ENCODE data around the gene WDR45B. TPM values are rescaled to one million over a fixed set of nuclear protein-coding genes. Genes with fewer than 3 reads are reported as not detected.

The WDR45B gene
- total RNA-seq, 1 donor from 2014 or later = 41.4 TPM

- no peak for TF ChIP-seq CTCF (IDR thresholded peaks at IDR 0.05; ENCODE audit: borderline replicate concordance)
- intact Hi-C loops (cut with micrococcal nuclease) = no loop called here
- peak; percentile 54 for DNase-seq
- Histone ChIP-seq H3K9me3 (replicated peaks) (no peaks in the 10 kb centered on the region), H3K4me3 (peak overlapping the region; percentile 76), H3K4me1 (peaks cover 53% of the 10 kb centered on the region), H3K27ac (replicated peaks) (peak overlapping the region; percentile 92), H3K36me3 (peaks cover 32% of the 10 kb centered on the region), H3K27me3 (ENCODE audit: low read depth) (no peaks in the 10 kb centered on the region)
Measured at GRCh38 chr17:82592767-82593589, 55.3 kb downstream of the WDR45B start.

GRCh38 chr17:82592289-82592766, 55.9 kb downstream of the WDR45B start:
- Histone ChIP-seq H3K27ac (replicated peaks) (peak overlapping the region; percentile 92), H3K27me3 (ENCODE audit: low read depth) (no peaks in the 10 kb centered on the region), H3K4me3 (peak overlapping the region; percentile 76), H3K36me3 (peaks cover 36% of the 10 kb centered on the region), H3K4me1 (peaks cover 53% of the 10 kb centered on the region), H3K9me3 (replicated peaks) (no peaks in the 10 kb centered on the region)
- intact Hi-C loops (cut with micrococcal nuclease) = no loop called here
- TF ChIP-seq CTCF (IDR thresholded peaks at IDR 0.05; ENCODE audit: borderline replicate concordance) = no peak
- no peak for DNase-seq

GRCh38 chr17:82590881-82591539, 57.2 kb downstream of the WDR45B start:
- peaks cover 59% of the 10 kb centered on the region for H3K4me1 ChIP-seq
- no peak for DNase-seq
- TF ChIP-seq CTCF (IDR thresholded peaks at IDR 0.05; ENCODE audit: borderline replicate concordance) = no peak

GRCh38 chr17:82590216-82590615, 58.0 kb downstream of the WDR45B start:
- Histone ChIP-seq H3K4me1 (peaks cover 59% of the 10 kb centered on the region), H3K9me3 (replicated peaks) (no peaks in the 10 kb centered on the region), H3K4me3 (no peak overlapping the region), H3K36me3 (peaks cover 31% of the 10 kb centered on the region), H3K27ac (replicated peaks) (peak overlapping the region; percentile 26), H3K27me3 (ENCODE audit: low read depth) (no peaks in the 10 kb centered on the region)
- no peak for DNase-seq
- TF ChIP-seq CTCF (IDR thresholded peaks at IDR 0.05; ENCODE audit: borderline replicate concordance) = no peak
- intact Hi-C loops (cut with micrococcal nuclease) = no loop called here

More at GRCh38 chr17:82590881-82591539, 57.2 kb downstream of the WDR45B start:
- Histone ChIP-seq H3K4me3 (no peak overlapping the region), H3K27ac (replicated peaks) (peak overlapping the region; percentile 92), H3K9me3 (replicated peaks) (no peaks in the 10 kb centered on the region), H3K36me3 (peaks cover 32% of the 10 kb centered on the region), H3K27me3 (ENCODE audit: low read depth) (no peaks in the 10 kb centered on the region)
- intact Hi-C loops (cut with micrococcal nuclease) = no loop called here

GRCh38 chr17:82589851-82590180, 58.4 kb downstream of the WDR45B start:
- intact Hi-C loops (cut with micrococcal nuclease) = no loop called here
- peak overlapping the region; percentile 26 for H3K27ac ChIP-seq (replicated peaks)
- peaks cover 59% of the 10 kb centered on the region for H3K4me1 ChIP-seq

More at GRCh38 chr17:82589851-82590180, 58.4 kb downstream of the WDR45B start:
- Histone ChIP-seq H3K9me3 (replicated peaks) (no peaks in the 10 kb centered on the region), H3K4me3 (no peak overlapping the region), H3K27me3 (ENCODE audit: low read depth) (no peaks in the 10 kb centered on the region), H3K36me3 (peaks cover 30% of the 10 kb centered on the region)
- no peak for TF ChIP-seq CTCF (IDR thresholded peaks at IDR 0.05; ENCODE audit: borderline replicate concordance)
- no peak for DNase-seq
